ENCODE measurements around the gene ZNHIT2.
A peak's percentile ranks its signal among the peaks of the same experiment; 100 is the strongest.

The ZNHIT2 gene

DNA sequence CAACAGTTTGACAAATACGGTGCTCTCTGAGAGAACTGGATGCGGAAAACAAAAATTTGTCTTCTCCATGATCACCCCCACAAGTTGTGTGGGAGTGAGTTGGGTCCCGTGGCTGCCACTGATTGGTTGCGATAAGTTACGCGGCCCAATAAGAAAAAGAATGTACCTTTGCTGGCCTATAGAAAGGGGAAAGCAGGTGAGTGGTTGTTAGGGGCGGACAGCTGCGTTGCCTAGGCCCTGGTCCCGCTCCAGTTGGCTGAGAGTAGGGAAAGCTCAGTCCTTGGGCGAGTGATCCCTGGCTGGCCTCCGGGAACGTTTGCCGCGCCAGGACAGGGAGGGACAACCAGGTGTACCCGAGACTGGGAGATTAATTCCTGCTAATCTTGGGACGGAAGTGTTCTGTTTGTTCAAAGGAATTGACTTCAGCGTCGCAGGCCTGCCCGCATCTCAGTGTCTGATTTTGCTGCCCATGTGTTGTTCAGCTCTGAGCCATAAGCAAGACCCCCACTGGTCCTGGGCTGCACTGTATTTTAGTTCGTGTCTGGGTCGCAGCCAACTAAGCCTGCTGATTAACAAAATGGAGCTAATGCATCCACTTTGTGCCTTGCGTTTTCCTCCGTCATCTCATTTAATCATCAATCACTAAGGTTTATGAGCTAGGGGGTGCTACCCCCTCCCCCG, 17.6 kb upstream of the ZNHIT2 start:
- POLR2A ChIA-PET, result interaction anchor here (0.6 to 4.0 kb wide), 34 partner anchors 10 to 372 kb away, joined by 3 to 56 read pairs (median 4); partner anchors contain the start of genes CAPN1, CDCA5, DPF2 and FAU

DNA sequence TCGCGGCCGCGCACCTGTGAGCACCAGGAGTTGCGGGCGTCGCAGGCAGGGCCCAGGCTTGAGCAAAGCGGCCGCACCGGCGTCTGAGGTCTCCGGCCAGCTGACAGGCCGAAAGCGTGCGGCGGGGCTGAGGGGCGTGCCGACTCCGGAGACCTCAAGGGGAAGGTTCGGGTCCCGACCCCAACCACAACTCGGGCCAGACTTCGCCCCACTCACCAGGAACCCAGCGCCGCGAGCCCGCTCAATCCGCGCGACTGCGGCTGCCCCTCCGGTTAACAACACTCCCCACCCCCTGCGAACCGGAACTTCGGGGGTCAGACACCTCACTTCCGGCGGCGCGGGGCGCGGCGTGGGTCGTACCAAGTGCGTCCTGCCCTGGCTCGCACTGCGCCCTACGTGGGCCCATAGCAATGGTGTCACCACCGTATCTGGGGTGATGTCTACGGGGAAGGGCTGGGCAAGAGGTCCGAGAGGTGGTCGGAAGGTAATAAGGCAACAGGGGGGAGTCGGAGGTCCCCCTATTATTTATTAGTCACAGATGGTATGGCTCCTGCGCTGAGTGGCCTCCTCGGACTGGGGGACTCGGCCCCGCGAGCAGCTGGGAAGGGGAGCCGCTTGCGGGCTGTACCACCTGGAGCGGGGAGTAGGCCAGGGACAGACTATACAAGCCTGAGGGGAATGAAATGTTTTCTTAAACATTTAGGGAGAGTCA, 16.9 kb upstream of the ZNHIT2 start, which contains the start of gene SYVN1:
TSS of gene SYVN1 (minus strand) at position 280 of the 712 bp plus-strand sequence. CDS start 918 bp downstream, outside the sequence.
- ChIA-PET CTCF (interaction anchor here (0.9 to 1.0 kb wide), 3 partner anchors 22 to 286 kb away, joined by 3 to 5 read pairs (median 4); no protein-coding TSS in a partner anchor), POLR2A (interaction anchor here (0.6 to 4.0 kb wide), 37 partner anchors 9 to 373 kb away, joined by 3 to 56 read pairs (median 4); partner anchors contain the start of genes CAPN1, CDCA5, DPF2 and FAU)
- DNase-seq (ENCODE audit: extremely low spot score), result peak; percentile 84
- no peak for TF ChIP-seq SP1 (IDR thresholded peaks at IDR 0.05)
- peak; percentile 87 for TF ChIP-seq BHLHE40 (IDR thresholded peaks at IDR 0.05; ENCODE audit: borderline replicate concordance)
- TF ChIP-seq L3MBTL2 (conservative IDR thresholded peaks at IDR 0.05), result peak; percentile 34; the same call in 1 of the 2 replicates
- TF ChIP-seq FOXM1 (IDR thresholded peaks at IDR 0.05; ENCODE audit: borderline replicate concordance), result peak; percentile 31; the same call in 1 of the 2 replicates
- no peak for TF ChIP-seq NFRKB (IDR thresholded peaks at IDR 0.05)
- TF ChIP-seq ELF4 (IDR thresholded peaks at IDR 0.05), result peak; percentile 36; the same call in 1 of the 2 replicates

More for the DNA sequence above, 17.6 kb upstream of the ZNHIT2 start:
- TF ChIP-seq LEF1 (IDR thresholded peaks at IDR 0.05; ENCODE audit: borderline replicate concordance) (no peak), HDGF (IDR thresholded peaks at IDR 0.05; ENCODE audit: borderline replicate concordance) (peak; percentile 84; the same call in 1 of the 2 replicates), L3MBTL2 (conservative IDR thresholded peaks at IDR 0.05) (peak; percentile 73), FOXK2 (IDR thresholded peaks at IDR 0.05) (no peak), ELF4 (IDR thresholded peaks at IDR 0.05) (peak; percentile 27; the same call in 1 of the 2 replicates), BHLHE40 (IDR thresholded peaks at IDR 0.05; ENCODE audit: borderline replicate concordance) (no peak), NFRKB (IDR thresholded peaks at IDR 0.05) (no peak)
- TF ChIP-seq, protein P1, sequence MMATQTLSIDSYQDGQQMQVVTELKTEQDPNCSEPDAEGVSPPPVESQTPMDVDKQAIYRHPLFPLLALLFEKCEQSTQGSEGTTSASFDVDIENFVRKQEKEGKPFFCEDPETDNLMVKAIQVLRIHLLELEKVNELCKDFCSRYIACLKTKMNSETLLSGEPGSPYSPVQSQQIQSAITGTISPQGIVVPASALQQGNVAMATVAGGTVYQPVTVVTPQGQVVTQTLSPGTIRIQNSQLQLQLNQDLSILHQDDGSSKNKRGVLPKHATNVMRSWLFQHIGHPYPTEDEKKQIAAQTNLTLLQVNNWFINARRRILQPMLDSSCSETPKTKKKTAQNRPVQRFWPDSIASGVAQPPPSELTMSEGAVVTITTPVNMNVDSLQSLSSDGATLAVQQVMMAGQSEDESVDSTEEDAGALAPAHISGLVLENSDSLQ (IDR thresholded peaks at IDR 0.05), result peak; percentile 88
- peak; percentile 92 for DNase-seq (ENCODE audit: extremely low spot score)
- CTCF ChIA-PET, result interaction anchor here (0.9 to 1.0 kb wide), 3 partner anchors 22 to 287 kb away, joined by 3 to 5 read pairs (median 4); no protein-coding TSS in a partner anchor

DNA sequence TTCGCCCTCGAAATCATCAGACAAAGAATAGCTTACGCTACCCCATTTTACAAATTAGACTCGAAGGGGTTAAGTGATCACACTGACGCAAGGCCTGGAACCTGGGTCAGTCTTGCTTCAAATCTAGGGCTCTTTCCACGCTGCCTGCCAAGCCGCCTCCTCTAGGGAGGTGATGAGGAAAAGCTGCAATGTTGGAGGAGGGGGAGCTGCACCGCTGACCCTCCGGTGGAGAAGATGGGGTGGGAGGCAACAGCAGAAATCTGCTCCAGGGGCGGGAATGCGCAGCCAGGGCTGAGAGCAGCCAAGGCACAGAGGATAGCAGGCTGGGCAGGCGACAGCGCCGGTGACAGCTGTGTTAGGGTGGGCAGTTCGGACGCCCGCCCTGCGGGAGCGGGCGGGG, 16.2 kb upstream of the ZNHIT2 start:
- ChIA-PET POLR2A (interaction anchor here (0.8 to 4.0 kb wide), 6 partner anchors 10 to 50 kb away, joined by 4 to 56 read pairs (median 8); partner anchors contain the start of genes CAPN1, FAU, MRPL49 and TM7SF2), CTCF (no interaction called here)
- TF ChIP-seq LEF1 (IDR thresholded peaks at IDR 0.05; ENCODE audit: borderline replicate concordance) (no peak), TARDBP (IDR thresholded peaks at IDR 0.05) (no peak), SP1 (IDR thresholded peaks at IDR 0.05) (no peak), FOXM1 (IDR thresholded peaks at IDR 0.05; ENCODE audit: borderline replicate concordance) (no peak), ELF4 (IDR thresholded peaks at IDR 0.05) (no peak), ARNT (IDR thresholded peaks at IDR 0.05) (no peak), BHLHE40 (IDR thresholded peaks at IDR 0.05; ENCODE audit: borderline replicate concordance) (no peak), SUZ12 (IDR thresholded peaks at IDR 0.05) (no peak)
- DNase-seq (ENCODE audit: extremely low spot score), result no peak

DNA sequence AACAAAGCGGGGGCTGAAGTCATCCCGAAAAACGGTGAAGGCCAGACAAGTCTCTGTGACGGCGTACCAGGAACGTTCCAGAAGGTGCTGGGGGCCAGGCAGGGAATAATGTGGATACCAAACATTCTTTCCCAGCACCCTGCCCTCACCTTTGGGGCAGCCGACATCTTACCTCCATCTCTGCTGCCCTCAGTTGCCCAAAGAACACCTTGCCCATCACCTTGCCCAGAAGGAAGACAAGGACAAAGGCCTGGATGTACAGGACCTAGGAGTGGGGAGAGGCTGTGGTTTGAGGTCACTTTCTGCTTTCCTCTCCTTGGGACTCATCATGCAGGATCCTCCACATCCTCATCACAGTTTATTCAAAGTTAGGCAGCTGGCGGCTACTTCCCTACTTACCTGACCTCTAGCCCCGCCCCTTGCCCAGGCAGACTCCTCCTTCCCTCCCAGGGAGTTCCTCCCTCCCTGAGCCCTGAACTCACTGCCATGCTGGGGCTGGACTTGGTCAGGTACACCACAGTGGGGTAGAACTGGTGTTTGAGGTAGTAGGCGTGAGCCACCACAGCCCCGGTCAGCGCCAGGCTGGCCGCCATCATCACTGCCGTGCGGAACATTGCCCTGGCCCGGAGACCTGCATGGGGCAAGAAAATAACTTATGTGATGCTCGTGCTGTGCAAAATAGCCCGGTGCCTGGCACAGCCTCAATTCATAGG, 15.6 kb upstream of the ZNHIT2 start:
- ChIA-PET POLR2A (interaction anchor here (0.8 to 4.0 kb wide), 5 partner anchors 9 to 50 kb away, joined by 4 to 56 read pairs (median 4); partner anchors contain the start of genes CAPN1, FAU, MRPL49 and TM7SF2), CTCF (no interaction called here)
- TF ChIP-seq SP1 (IDR thresholded peaks at IDR 0.05) (no peak), ELF4 (IDR thresholded peaks at IDR 0.05) (no peak), SUZ12 (IDR thresholded peaks at IDR 0.05) (no peak), NFRKB (IDR thresholded peaks at IDR 0.05) (no peak), FOXK2 (IDR thresholded peaks at IDR 0.05) (no peak), HDGF (IDR thresholded peaks at IDR 0.05; ENCODE audit: borderline replicate concordance) (no peak), L3MBTL2 (conservative IDR thresholded peaks at IDR 0.05) (no peak), TARDBP (IDR thresholded peaks at IDR 0.05) (no peak), LEF1 (IDR thresholded peaks at IDR 0.05; ENCODE audit: borderline replicate concordance) (no peak), ARNT (IDR thresholded peaks at IDR 0.05) (no peak), ZNF384 (IDR thresholded peaks at IDR 0.05) (no peak)
- peak; percentile 39 for DNase-seq (ENCODE audit: extremely low spot score)

DNA sequence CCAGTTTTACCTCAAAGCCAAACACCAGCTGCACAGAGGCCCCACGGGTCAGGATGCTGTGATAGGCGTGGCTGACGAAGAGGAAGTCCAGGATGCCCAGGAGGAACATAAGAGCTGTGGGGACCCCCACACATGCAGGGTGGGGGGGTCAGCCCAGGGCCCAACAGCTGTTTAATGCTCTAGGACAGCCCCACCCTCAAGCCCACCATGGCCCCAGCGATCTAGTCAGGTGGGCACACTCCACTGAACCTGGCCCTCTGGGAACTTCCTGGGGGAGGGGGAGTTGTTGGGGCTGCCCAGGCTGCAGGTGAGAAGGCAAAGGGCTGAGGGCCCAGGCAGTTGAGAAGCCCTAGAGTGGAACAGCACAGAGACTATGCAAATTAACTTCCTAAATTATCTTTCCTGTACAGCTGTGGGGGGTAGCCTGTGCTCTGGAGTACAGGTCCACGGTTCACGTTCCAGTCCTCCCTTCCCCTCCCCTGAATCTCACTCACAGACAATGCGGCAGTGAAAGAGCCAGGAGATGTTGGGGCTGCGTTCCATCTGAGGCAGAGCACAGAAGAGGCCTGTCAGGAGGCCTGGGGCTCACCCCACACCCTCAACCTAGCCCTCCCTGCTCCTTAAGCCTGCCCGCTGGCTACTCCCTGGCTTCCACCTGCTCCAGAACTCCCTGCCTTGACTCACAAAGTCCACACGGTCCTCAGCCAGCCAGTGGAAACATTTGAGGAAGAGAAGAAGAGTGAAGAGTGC, 14.9 kb upstream of the ZNHIT2 start:
- ChIA-PET CTCF (no interaction called here), POLR2A (interaction anchor here (2.3 kb wide), 1 partner anchor 10 kb away, joined by 16 read pairs; the partner anchor contains the start of genes FAU and MRPL49)
- TF ChIP-seq, protein P1 (IDR thresholded peaks at IDR 0.05), result no peak
- no peak for TF ChIP-seq HDGF (IDR thresholded peaks at IDR 0.05; ENCODE audit: borderline replicate concordance)
- no peak for DNase-seq (ENCODE audit: extremely low spot score)

DNA sequence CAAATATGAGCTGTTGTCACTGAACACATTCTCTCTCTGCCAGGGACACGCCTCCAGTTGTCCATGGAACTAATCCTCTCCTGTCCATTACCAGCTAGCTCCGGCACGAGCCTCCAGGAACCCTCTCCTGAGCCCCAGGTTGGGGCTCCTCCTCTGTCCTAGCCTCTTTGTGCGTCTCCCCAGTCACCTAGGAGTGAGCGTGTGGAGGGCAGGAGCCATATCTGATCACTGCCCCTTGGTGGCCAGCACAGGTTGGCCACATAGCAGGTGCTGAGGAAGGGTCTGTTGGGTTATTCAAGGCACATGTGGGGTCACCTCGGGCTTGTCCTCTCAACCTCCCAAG, 14.4 kb upstream of the ZNHIT2 start:
- TF ChIP-seq SUZ12 (IDR thresholded peaks at IDR 0.05) (no peak), FOXA1 (IDR thresholded peaks at IDR 0.05) (no peak), TARDBP (IDR thresholded peaks at IDR 0.05) (no peak), ARNT (IDR thresholded peaks at IDR 0.05) (no peak), LEF1 (IDR thresholded peaks at IDR 0.05; ENCODE audit: borderline replicate concordance) (no peak), HDGF (IDR thresholded peaks at IDR 0.05; ENCODE audit: borderline replicate concordance) (no peak), BHLHE40 (IDR thresholded peaks at IDR 0.05; ENCODE audit: borderline replicate concordance) (no peak), ELF4 (IDR thresholded peaks at IDR 0.05) (no peak), FOXM1 (IDR thresholded peaks at IDR 0.05; ENCODE audit: borderline replicate concordance) (no peak), FOXK2 (IDR thresholded peaks at IDR 0.05) (no peak), CTBP1 (IDR thresholded peaks at IDR 0.05; ENCODE audit: borderline replicate concordance) (no peak), ZNF384 (IDR thresholded peaks at IDR 0.05) (no peak), L3MBTL2 (conservative IDR thresholded peaks at IDR 0.05) (no peak), NFRKB (IDR thresholded peaks at IDR 0.05) (no peak), SP1 (IDR thresholded peaks at IDR 0.05) (no peak)
- TF ChIP-seq, protein P1 (IDR thresholded peaks at IDR 0.05), result no peak
- ChIA-PET POLR2A (interaction anchor here (2.3 kb wide), 1 partner anchor 10 kb away, joined by 16 read pairs; the partner anchor contains the start of genes FAU and MRPL49), CTCF (no interaction called here)
- no peak for DNase-seq (ENCODE audit: extremely low spot score)

Data from HEK293T (cell line).